Uterus (tissue), 4 donors: ENCODE results near the gene SCYGR6. TPM values are rescaled to one million over a fixed set of nuclear protein-coding genes. Genes with fewer than 3 reads are reported as not detected.
A peak's percentile ranks its signal among the peaks of the same experiment; 100 is the strongest.

Experiments
- DNase-seq, 2 donors: peaks; one replicate each; pipeline ENCODE4 v3.0.0-alpha.2; 2019 to 2020
- H3K27ac ChIP-seq, 2 donors: fragments of 200-600 bp; sonication (generic); 1 replicate in 1 of 2; 2 replicates in 1 of 2; pipeline ENCODE4 v1.5.1; 2016 to 2018
- H3K27me3 ChIP-seq, 2 donors: fragments of 200-600 bp; sonication (generic); one replicate each; pipeline ENCODE4 v1.5.1; 2018 to 2019; ENCODE audit warnings: control low read depth in 1 of 2
- H3K36me3 ChIP-seq, 2 donors: fragments of 200-600 bp; sonication (generic); one replicate each; pipeline ENCODE4 v1.5.1; 2019; ENCODE audit warnings: control low read depth in 1 of 2
- H3K4me1 ChIP-seq, 2 donors: fragments of 200-600 bp; sonication (generic); one replicate each; pipeline ENCODE4 v1.5.1; 2018 to 2019; ENCODE audit warnings: control low read depth in 1 of 2
- H3K4me3 ChIP-seq, 2 donors: fragments of 200-600 bp; sonication (generic); 1 replicate in 1 of 2; 2 replicates in 1 of 2; pipeline ENCODE4 v1.5.1; 2018 to 2019; ENCODE audit warnings: mild to moderate bottlenecking in 1 of 2
- H3K9me3 ChIP-seq, 2 donors: fragments of 200-600 bp; sonication (generic); one replicate each; pipeline ENCODE4 v1.5.1; 2019; ENCODE audit warnings: control low read depth in 1 of 2
- CTCF ChIP-seq, 4 experiments: fragments of 200-600 bp in 2 of 4; fragments of 450-650 bp in 2 of 4; sonication (generic) in 2 of 4; IDR thresholded peaks; one replicate each; pipeline ENCODE4 v1.5.1; 2016 to 2019; ENCODE audit warnings: antibody characterized with exemption in 4 of 4, mild to moderate bottlenecking in 2 of 4, moderate library complexity in 1 of 4
- POLR2A ChIP-seq, 2 donors: fragments of 450-650 bp; IDR thresholded peaks; one replicate each; pipeline ENCODE4 v1.6.1; 2016; ENCODE audit warnings: antibody characterized with exemption in 2 of 2, mild to moderate bottlenecking in 1 of 2, moderate library complexity in 1 of 2
- intact Hi-C: fragments of 100-400 bp; cut with DNase I; formaldehyde crosslinking; loops from one replicate; pipeline ENCODE4 v1.15.1; 2023; ENCODE audit warnings: low total_unique reads
- total RNA-seq, 4 donors: library from RNA; depleted of rRNA in 3 of 4; stranded (reverse); fragments of >200 nt in 3 of 4; gene quantifications; one replicate each; pipeline versions ENCODE4 v1.1.0 to v1.2.4, GENCODE V29; 2014 to 2023
- donor health status: DM: yes; HTN: yes; CAD: no.

Gene SCYGR6
- total RNA-seq, 4 donors from 2014 or later = not detected

- H3K4me1 ChIP-seq = no peaks in the 10 kb centered on the region
- H3K27me3 ChIP-seq = no peaks in the 10 kb centered on the region
- H3K4me3 ChIP-seq = no peak overlapping the region
- no peak overlapping the region for H3K27ac ChIP-seq
- no peaks in the 10 kb centered on the region for H3K9me3 ChIP-seq
- H3K36me3 ChIP-seq = no peaks in the 10 kb centered on the region
- intact Hi-C loops = no loop called here
- no peak for DNase-seq
- TF ChIP-seq CTCF (IDR thresholded peaks at IDR 0.05) (no peak), POLR2A (IDR thresholded peaks at IDR 0.05) (no peak)
These were observed 4.9 kb downstream of the SCYGR6 start for GRCh38 chr2:227719641-227720040.

- no peaks in the 10 kb centered on the region for H3K36me3 ChIP-seq
- H3K4me1 ChIP-seq = no peaks in the 10 kb centered on the region
- no peaks in the 10 kb centered on the region for H3K27me3 ChIP-seq
- peak; percentile 72 to 87 for DNase-seq
- peak within 1 kb of the TSS; percentile 25 to 36 for H3K4me3 ChIP-seq
- TF ChIP-seq POLR2A (IDR thresholded peaks at IDR 0.05) = no peak
- no peak for TF ChIP-seq CTCF (IDR thresholded peaks at IDR 0.05)
- H3K9me3 ChIP-seq = no peaks in the 10 kb centered on the region
- H3K27ac ChIP-seq = peak within 1 kb of the TSS; percentile 32 to 39
- intact Hi-C loops = no loop called here
These were observed 6.6 kb downstream of the SCYGR6 start, which contains the start of gene SLC19A3 for GRCh38 chr2:227717687-227718567. SLC19A3 (minus strand) TSS chr2:227718028; CDS start chr2:227702318, 15,710 bp downstream.

- Histone ChIP-seq H3K4me3 (no peak overlapping the region), H3K27me3 (no peaks in the 10 kb centered on the region), H3K36me3 (no peaks in the 10 kb centered on the region), H3K27ac (no peak overlapping the region), H3K9me3 (no peaks in the 10 kb centered on the region), H3K4me1 (no peaks in the 10 kb centered on the region)
- intact Hi-C loops = no loop called here
- TF ChIP-seq POLR2A (IDR thresholded peaks at IDR 0.05) = no peak
- TF ChIP-seq CTCF (IDR thresholded peaks at IDR 0.05) = no peak
- DNase-seq = no peak
These were observed 8.1 kb downstream of the SCYGR6 start for GRCh38 chr2:227716501-227716900.

- Histone ChIP-seq H3K9me3 (no peaks in the 10 kb centered on the region), H3K27ac (no peak overlapping the region), H3K27me3 (no peaks in the 10 kb centered on the region), H3K4me3 (no peak overlapping the region), H3K4me1 (no peaks in the 10 kb centered on the region), H3K36me3 (no peaks in the 10 kb centered on the region)
- TF ChIP-seq POLR2A (IDR thresholded peaks at IDR 0.05) (no peak), CTCF (IDR thresholded peaks at IDR 0.05) (no peak)
- DNase-seq = no peak
- intact Hi-C loops = no loop called here
These were observed 11.3 kb downstream of the SCYGR6 start for GRCh38 chr2:227713291-227713690.

GRCh38 chr2:227710986-227711385, 13.6 kb downstream of the SCYGR6 start:
- no peak for TF ChIP-seq CTCF (IDR thresholded peaks at IDR 0.05)
- no peak for TF ChIP-seq POLR2A (IDR thresholded peaks at IDR 0.05)
- Histone ChIP-seq H3K9me3 (no peaks in the 10 kb centered on the region), H3K4me3 (no peak overlapping the region), H3K4me1 (no peaks in the 10 kb centered on the region), H3K36me3 (no peaks in the 10 kb centered on the region), H3K27ac (no peak overlapping the region), H3K27me3 (no peaks in the 10 kb centered on the region)
- intact Hi-C loops = no loop called here
- DNase-seq = no peak
